K562 (cell line): ENCODE measurements around the gene PGK2. TPM values are rescaled to one million over a fixed set of nuclear protein-coding genes. Genes with fewer than 3 reads are reported as not detected.

Experiments used
- ATAC-seq: fragments of 200-7000 bp; cut with Tn5 transposase; 3 replicates; pipeline ENCODE4 v1.9.1; 2020; ENCODE audit warnings: moderate library complexity
- BruUV-seq: library from RNA; stranded (reverse); fragments of 400-500 nt; replicated peaks from 2 replicates; lab custom pipeline; 2021; lab: Mats Ljungman, UMichigan
- CTCF ChIA-PET: fragments of 300-600 bp; formaldehyde crosslinking; extraction: SDS; loops from one replicate; lab custom pipeline; 2021; ENCODE audit warnings: low intra/inter-chr PET ratio; lab: Yijun Ruan, JAX
- POLR2A ChIA-PET: fragments of 300-600, 350-650 bp; sonication (Branson Sonifier 250); formaldehyde crosslinking; extraction: SDS; loops from one replicate; lab custom pipeline; 2021; ENCODE audit warnings: antibody characterized with exemption, inconsistent platforms; lab: Yijun Ruan, JAX
- DNase-seq, 4 experiments: peaks; one replicate each; pipeline versions ENCODE4 v3.0.0 to v3.0.0-alpha.2; 2011 to 2018; ENCODE audit warnings: low spot score in 3 of 4, mixed read lengths in 3 of 4; ENCODE audit errors: extremely low read depth in 1 of 4
- FAIRE-seq: peaks from 2 replicates; lab custom pipeline; 2011; peaks lifted over from hg19 to GRCh38; lab: Jason Lieb, UNC
- H2AFZ ChIP-seq: 2 replicates; pipeline ENCODE4 v1.6.0; 2011; ENCODE audit warnings: low read depth, low read length, control low read depth, inconsistent platforms
- H3K27ac ChIP-seq: fragments of 200-600 bp; 3 replicates; pipeline ENCODE4 v1.8.0; 2011; ENCODE audit warnings: low read depth, mild to moderate bottlenecking, control low read depth, inconsistent platforms, low read length, moderate library complexity, mixed read lengths; ENCODE audit errors: extremely low read depth
- H3K27me3 ChIP-seq, 2 experiments: fragments of 300-600 bp in 1 of 2; 2 replicates in 1 of 2; 3 replicates in 1 of 2; pipeline versions ENCODE4 v1.6.0 to v1.8.0; 2011; ENCODE audit warnings: inconsistent platforms in 2 of 2, low read length in 2 of 2, mild to moderate bottlenecking in 1 of 2, mixed read lengths in 1 of 2, moderate library complexity in 1 of 2; ENCODE audit not compliant: control insufficient read depth in 2 of 2, insufficient read depth in 2 of 2
- H3K36me3 ChIP-seq: fragments of 300-600 bp; 3 replicates; pipeline ENCODE4 v1.8.0; 2011; ENCODE audit warnings: mild to moderate bottlenecking, low read length, inconsistent platforms; ENCODE audit not compliant: control insufficient read depth, insufficient read depth
- H3K4me1 ChIP-seq, 2 experiments: fragments of 200-600 bp in 1 of 2; replicated peaks in 1 of 2; 2 replicates in 1 of 2; 3 replicates in 1 of 2; pipeline versions ENCODE4 v1.5.1 to v1.8.0; 2011; ENCODE audit warnings: inconsistent platforms in 2 of 2, low read length in 2 of 2, mild to moderate bottlenecking in 1 of 2, mixed read lengths in 1 of 2, moderate library complexity in 1 of 2; ENCODE audit not compliant: control insufficient read depth in 2 of 2, insufficient read depth in 2 of 2
- H3K4me2 ChIP-seq: 2 replicates; pipeline ENCODE4 v1.6.1; 2011; ENCODE audit warnings: low read length, control low read depth, inconsistent platforms, mixed read lengths; ENCODE audit not compliant: insufficient read depth
- H3K4me3 ChIP-seq: fragments of 200-600 bp; sonication (generic), shearing (Covaris generic); 2 replicates; pipeline ENCODE4 v1.5.1; 2016; ENCODE audit warnings: control low read depth, inconsistent platforms
- H3K79me2 ChIP-seq: fragments of 200-600 bp; 3 replicates; pipeline ENCODE4 v1.8.0; 2011; ENCODE audit warnings: low read length, inconsistent platforms; ENCODE audit not compliant: control insufficient read depth, insufficient read depth
- H3K9ac ChIP-seq, 2 experiments: 2 replicates each; pipeline versions ENCODE4 v1.6.0 to v1.6.1; 2011; ENCODE audit warnings: low read depth in 2 of 2, low read length in 2 of 2, control low read depth in 1 of 2, inconsistent platforms in 1 of 2, mild to moderate bottlenecking in 1 of 2, mixed read lengths in 1 of 2; ENCODE audit not compliant: insufficient read depth in 1 of 2
- H3K9me1 ChIP-seq: one replicate; pipeline ENCODE4 v1.6.0; 2011; ENCODE audit warnings: inconsistent platforms, mild to moderate bottlenecking, low read length, moderate library complexity; ENCODE audit not compliant: control insufficient read depth, insufficient read depth
- H3K9me3 ChIP-seq: replicated peaks from 2 replicates; pipeline ENCODE4 v1.5.1; 2011; ENCODE audit warnings: low read depth, low read length, inconsistent platforms; ENCODE audit not compliant: control insufficient read depth, insufficient read depth
- H4K20me1 ChIP-seq: replicated peaks from 2 replicates; pipeline ENCODE4 v1.6.1; 2011; ENCODE audit warnings: low read length, inconsistent platforms, mixed read lengths; ENCODE audit not compliant: control insufficient read depth, insufficient read depth
- ETV1 ChIP-seq: fragments of 450-650 bp; conservative IDR thresholded peaks from 2 replicates; pipeline ENCODE4 v1.6.1; 2016; ENCODE audit warnings: missing genetic modification characterization, control low read depth, low read depth, missing compliant biosample characterization
- NFXL1 ChIP-seq: fragments of 450-650 bp; formaldehyde crosslinking; IDR thresholded peaks from 2 replicates; pipeline ENCODE4 v1.4.0; 2021; ENCODE audit warnings: mild to moderate bottlenecking
- PCBP1 ChIP-seq: fragments of 200-400 bp; formaldehyde crosslinking; IDR thresholded peaks from 2 replicates; pipeline ENCODE4 v1.6.1; 2018; ENCODE audit warnings: mild to moderate bottlenecking, low read depth, low read length; ENCODE audit not compliant: poor library complexity, severe bottlenecking
- PHB ChIP-seq: fragments of 250-450 bp; sonication (Bioruptor Pico); IDR thresholded peaks from 2 replicates; pipeline ENCODE4 v1.5.0; 2021
- PTTG1 ChIP-seq: fragments of 450-650 bp; IDR thresholded peaks from 2 replicates; pipeline ENCODE4 v1.6.1; 2016; ENCODE audit warnings: low read depth, mild to moderate bottlenecking, missing genetic modification characterization, missing compliant biosample characterization
- PYGO2 ChIP-seq: fragments of 450-650 bp; IDR thresholded peaks from 2 replicates; pipeline ENCODE4 v1.6.1; 2016; ENCODE audit warnings: mild to moderate bottlenecking, missing genetic modification characterization, moderate library complexity, missing compliant biosample characterization
- WGBS: fragments of 100-300 bp; shearing (Covaris generic); methylation state at CpG from one replicate; pipeline ENCODE4 v1.1.6; 2016; ENCODE audit warnings: low coverage, mixed read lengths; ENCODE audit not compliant: insufficient coverage; ENCODE audit errors: missing lambda C conversion rate; 5-methylcytosine and 5-hydroxymethylcytosine counted together
- in situ Hi-C: fragments of 300-500 bp; cut with MboI; formaldehyde crosslinking; loops from 4 replicates; pipeline ENCODE4 v1.15.0; 2018; ENCODE audit warnings: inconsistent platforms, mixed read lengths
- intact Hi-C: fragments of 100-400 bp; cut with micrococcal nuclease; formaldehyde crosslinking; loops from 2 replicates; pipeline ENCODE4 v1.14.2; 2022
- polyA plus RNA-seq, 8 experiments: library from polyadenylated mRNA; depleted of rRNA in 4 of 8; stranded (reverse) in 5 of 8; unstranded in 3 of 8; fragments of >200 nt; fragmentation: Nextera tagmentation in 2 of 8; fragmentation: Illumina TruSeq in 1 of 8; extraction: Ambion mirVana in 2 of 8; extraction: Trizol in 1 of 8; gene quantifications; 2 replicates each; pipeline versions ENCODE4 v1.2.1 to v1.2.3, GENCODE V29; 2011 to 2014; ENCODE audit warnings: inconsistent platforms in 1 of 8, missing spikeins in 1 of 8
- total RNA-seq, 7 experiments: library from RNA; depleted of rRNA in 6 of 7; stranded (reverse); fragments of >200 nt in 6 of 7; fragmentation: Illumina TruSeq in 2 of 7; extraction: Trizol in 2 of 7; gene quantifications; 2 replicates each; pipeline versions ENCODE4 v1.2.1 to v1.2.3, GENCODE V29; 2011 to 2021; ENCODE audit warnings: low replicate concordance in 1 of 7
- TF ChIP-seq, protein P1 (sequence below): fragments of 250-450 bp; sonication (Bioruptor Pico); IDR thresholded peaks from 2 replicates; pipeline ENCODE4 v1.8.0; 2021; ENCODE audit warnings: borderline replicate concordance, mild to moderate bottlenecking, moderate library complexity; ENCODE audit not compliant: poor library complexity, severe bottlenecking

PGK2 gene
- total and polyA plus RNA-seq, 9 of the 15 experiments (the other 6 are each of a cell fraction or from before 2014, with no cell fraction given): not detected

GRCh38 chr6:49805246-49805645, 18.2 kb upstream of the PGK2 start:
- no peaks in the 10 kb centered on the region for H3K27me3 ChIP-seq
- no peak overlapping the region for H2AFZ ChIP-seq
- no peaks in the 10 kb centered on the region for H3K9me3 ChIP-seq
- no TSS peak for BruUV-seq
- no peak overlapping the region for H3K4me3 ChIP-seq
- intact Hi-C loops: no loop called here
- no peak overlapping the region for H3K27ac ChIP-seq
- TF ChIP-seq NFXL1 (CRISPR knock-in tag) (no peak), PCBP1 (no peak), PTTG1 (tag) (no peak), PYGO2 (tag) (no peak), ETV1 (no peak), PHB (no peak)
- TF ChIP-seq, protein P1, sequence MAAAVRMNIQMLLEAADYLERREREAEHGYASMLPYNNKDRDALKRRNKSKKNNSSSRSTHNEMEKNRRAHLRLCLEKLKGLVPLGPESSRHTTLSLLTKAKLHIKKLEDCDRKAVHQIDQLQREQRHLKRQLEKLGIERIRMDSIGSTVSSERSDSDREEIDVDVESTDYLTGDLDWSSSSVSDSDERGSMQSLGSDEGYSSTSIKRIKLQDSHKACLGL (CRISPR knock-in tag): no peak
- TF ChIP-seq, all 486 proteins: peak for 0
- in situ Hi-C loops: no loop called here
- POLR2A ChIA-PET: interaction anchor here (0.8 kb wide), 1 partner anchor 15 kb away, joined by 3 read pairs; no protein-coding TSS in a partner anchor
- CTCF ChIA-PET: no interaction called here
- no peak for FAIRE-seq
- Histone ChIP-seq H3K9ac (no peak overlapping the region), H3K9me1 (no peaks in the 10 kb centered on the region), H3K4me2 (no peak overlapping the region), H4K20me1 (no peaks in the 10 kb centered on the region), H3K4me1 (no peaks in the 10 kb centered on the region), H3K36me3 (no peaks in the 10 kb centered on the region), H3K79me2 (no peaks in the 10 kb centered on the region)
- no peak for ATAC-seq
- DNase-seq: no peak
- WGBS: 68% methylated on average over 3 of the region's 3 CpGs
